OCI-LY7 (cell line): ENCODE results near the gene PSMD1.

Experiments
- EZH2phosphoT487 ChIP-seq: fragments of 200-600 bp; sonication (generic); IDR thresholded peaks from 2 replicates; pipeline ENCODE4 v1.6.1; 2018; ENCODE audit warnings: low read depth, borderline replicate concordance, mild to moderate bottlenecking, mixed run types, antibody characterized with exemption, low read length, moderate library complexity, mixed read lengths
- TF ChIP-seq, protein P1 (sequence below): fragments of 200-600 bp; sonication (generic); conservative IDR thresholded peaks from 2 replicates; pipeline ENCODE4 v1.5.1; 2014; ENCODE audit warnings: mild to moderate bottlenecking, antibody characterized with exemption, low read length, moderate library complexity, mixed read lengths

DNA sequence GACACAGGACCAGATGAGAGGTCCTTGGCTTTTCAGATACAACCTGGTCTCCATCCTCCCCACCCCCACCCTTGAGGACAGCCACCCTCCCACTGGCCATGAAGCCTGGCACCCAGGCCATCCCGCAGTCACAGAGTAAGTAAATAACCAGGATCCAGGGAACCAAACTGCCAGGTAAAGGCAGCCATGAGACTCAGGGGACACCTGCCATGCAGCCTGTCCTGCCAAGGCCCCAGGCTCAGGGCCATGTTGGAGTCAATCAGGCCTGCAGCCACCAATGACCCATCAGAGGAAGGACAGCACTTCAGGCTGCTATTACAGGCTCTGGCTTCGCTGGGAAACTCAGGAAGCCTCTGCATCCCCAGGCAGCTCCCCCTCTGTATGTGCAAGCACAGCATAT, 45.1 kb upstream of the PSMD1 start:
- TF ChIP-seq, protein P1, sequence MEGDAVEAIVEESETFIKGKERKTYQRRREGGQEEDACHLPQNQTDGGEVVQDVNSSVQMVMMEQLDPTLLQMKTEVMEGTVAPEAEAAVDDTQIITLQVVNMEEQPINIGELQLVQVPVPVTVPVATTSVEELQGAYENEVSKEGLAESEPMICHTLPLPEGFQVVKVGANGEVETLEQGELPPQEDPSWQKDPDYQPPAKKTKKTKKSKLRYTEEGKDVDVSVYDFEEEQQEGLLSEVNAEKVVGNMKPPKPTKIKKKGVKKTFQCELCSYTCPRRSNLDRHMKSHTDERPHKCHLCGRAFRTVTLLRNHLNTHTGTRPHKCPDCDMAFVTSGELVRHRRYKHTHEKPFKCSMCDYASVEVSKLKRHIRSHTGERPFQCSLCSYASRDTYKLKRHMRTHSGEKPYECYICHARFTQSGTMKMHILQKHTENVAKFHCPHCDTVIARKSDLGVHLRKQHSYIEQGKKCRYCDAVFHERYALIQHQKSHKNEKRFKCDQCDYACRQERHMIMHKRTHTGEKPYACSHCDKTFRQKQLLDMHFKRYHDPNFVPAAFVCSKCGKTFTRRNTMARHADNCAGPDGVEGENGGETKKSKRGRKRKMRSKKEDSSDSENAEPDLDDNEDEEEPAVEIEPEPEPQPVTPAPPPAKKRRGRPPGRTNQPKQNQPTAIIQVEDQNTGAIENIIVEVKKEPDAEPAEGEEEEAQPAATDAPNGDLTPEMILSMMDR = no peak
- TF ChIP-seq EZH2phosphoT487 = no peak
